GM19395 (cell line): ENCODE measurements around the gene TMEM19.

Experiments used
- ATAC-seq: cut with Tn5 transposase; IDR thresholded peaks from one replicate; pipeline ENCODE4 v1.9.1; 2021; ENCODE audit warnings: mild to moderate bottlenecking, moderate library complexity; ENCODE audit not compliant: unreplicated experiment

The TMEM19 gene

GRCh38 chr12:71685914-71686657, at the start of gene TMEM19:
Gene TMEM19, plus strand, starts transcription at chr12:71686082. Its CDS starts 599 bp downstream, at chr12:71686681.
- ATAC-seq, result peak; percentile 87

- peak; percentile 71 for ATAC-seq
Measured at GRCh38 chr12:71636704-71637115, 49.2 kb upstream of the TMEM19 start.

GRCh38 chr12:71638499-71638898, 47.4 kb upstream of the TMEM19 start:
- no peak for ATAC-seq

- ATAC-seq, result peak; percentile 42
Measured at GRCh38 chr12:71639341-71639760, 46.5 kb upstream of the TMEM19 start.

GRCh38 chr12:71640316-71640715, 45.6 kb upstream of the TMEM19 start:
- no peak for ATAC-seq

- ATAC-seq, result no peak
Measured at GRCh38 chr12:71641390-71641789, 44.5 kb upstream of the TMEM19 start.

- ATAC-seq, result peak; percentile 46
Measured at GRCh38 chr12:71642264-71642663, 43.6 kb upstream of the TMEM19 start.

- ATAC-seq, result no peak
Measured at GRCh38 chr12:71645268-71645667, 40.6 kb upstream of the TMEM19 start.

GRCh38 chr12:71646512-71646911, 39.4 kb upstream of the TMEM19 start:
- no peak for ATAC-seq

- no peak for ATAC-seq
Measured at GRCh38 chr12:71648537-71648936, 37.3 kb upstream of the TMEM19 start.

GRCh38 chr12:71649401-71649800, 36.5 kb upstream of the TMEM19 start:
- ATAC-seq, result no peak

- no peak for ATAC-seq
Measured at GRCh38 chr12:71652656-71653055, 33.2 kb upstream of the TMEM19 start.

- no peak for ATAC-seq
Measured at GRCh38 chr12:71653137-71653536, 32.7 kb upstream of the TMEM19 start.

GRCh38 chr12:71654200-71654599, 31.7 kb upstream of the TMEM19 start:
- no peak for ATAC-seq

GRCh38 chr12:71655495-71655894, 30.4 kb upstream of the TMEM19 start:
- ATAC-seq, result no peak

- ATAC-seq, result no peak
Measured at GRCh38 chr12:71655907-71656306, 30.0 kb upstream of the TMEM19 start.

GRCh38 chr12:71656740-71657139, 29.1 kb upstream of the TMEM19 start:
- no peak for ATAC-seq

- ATAC-seq, result no peak
Measured at GRCh38 chr12:71661977-71662530, 23.8 kb upstream of the TMEM19 start.

- ATAC-seq, result peak; percentile 30
Measured at GRCh38 chr12:71662849-71663560, 22.9 kb upstream of the TMEM19 start.

- peak; percentile 94 for ATAC-seq
Measured at GRCh38 chr12:71663561-71664410, 22.1 kb upstream of the TMEM19 start, which contains the start of the genes THAP2 and ZFC3H1. Gene THAP2, plus strand, starts transcription at chr12:71664301. Its CDS starts 209 bp downstream, at chr12:71664510. Gene ZFC3H1, minus strand, starts transcription at chr12:71663848. Its CDS starts 238 bp downstream, at chr12:71663610.
